AG09319 (cell line): ENCODE data around the gene NGDN.

ENCODE experiments used
- DNase-seq: peaks from one replicate; pipeline ENCODE4 v3.0.0-alpha.2; 2010; ENCODE audit warnings: low read depth; ENCODE audit errors: extremely low read depth
- TF ChIP-seq, protein P1 (sequence below): IDR thresholded peaks from 2 replicates; pipeline ENCODE4 v1.5.1; 2011; ENCODE audit warnings: low read depth, mild to moderate bottlenecking, inconsistent platforms, low read length, moderate library complexity

NGDN gene

DNA sequence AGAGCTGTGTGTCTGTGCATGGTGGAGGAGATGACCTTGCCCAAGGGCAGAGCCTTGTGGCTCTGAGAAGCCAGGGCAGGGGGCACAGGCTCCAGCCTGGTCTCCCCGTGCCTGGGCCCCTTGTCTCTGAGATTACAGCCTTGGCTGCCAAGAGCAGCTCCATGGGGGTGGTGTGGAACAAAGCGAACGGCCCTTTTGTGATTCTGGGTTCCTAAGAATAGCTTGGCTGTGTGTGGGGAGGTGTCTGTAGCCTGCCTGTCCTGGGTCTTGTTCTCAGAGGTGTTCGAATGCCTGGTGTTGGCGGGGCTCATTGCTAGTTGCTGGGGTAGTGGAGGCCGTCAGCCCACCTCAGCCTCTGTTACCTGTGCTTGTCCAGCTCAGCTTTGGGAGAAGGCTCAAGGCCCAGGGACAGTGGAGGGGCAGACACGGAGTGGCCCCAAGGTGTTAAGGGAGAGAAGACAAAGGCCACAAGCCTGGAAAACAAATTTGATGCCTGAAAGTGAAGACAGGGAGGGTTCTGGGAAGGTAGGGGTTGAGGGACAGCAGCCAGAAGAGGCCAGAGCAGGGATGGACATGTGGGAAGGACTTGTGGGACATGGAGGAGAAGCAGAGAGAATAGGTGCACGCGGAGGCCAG lies 26.7 kb upstream of the NGDN start:
- no peak for DNase-seq
- TF ChIP-seq, protein P1, sequence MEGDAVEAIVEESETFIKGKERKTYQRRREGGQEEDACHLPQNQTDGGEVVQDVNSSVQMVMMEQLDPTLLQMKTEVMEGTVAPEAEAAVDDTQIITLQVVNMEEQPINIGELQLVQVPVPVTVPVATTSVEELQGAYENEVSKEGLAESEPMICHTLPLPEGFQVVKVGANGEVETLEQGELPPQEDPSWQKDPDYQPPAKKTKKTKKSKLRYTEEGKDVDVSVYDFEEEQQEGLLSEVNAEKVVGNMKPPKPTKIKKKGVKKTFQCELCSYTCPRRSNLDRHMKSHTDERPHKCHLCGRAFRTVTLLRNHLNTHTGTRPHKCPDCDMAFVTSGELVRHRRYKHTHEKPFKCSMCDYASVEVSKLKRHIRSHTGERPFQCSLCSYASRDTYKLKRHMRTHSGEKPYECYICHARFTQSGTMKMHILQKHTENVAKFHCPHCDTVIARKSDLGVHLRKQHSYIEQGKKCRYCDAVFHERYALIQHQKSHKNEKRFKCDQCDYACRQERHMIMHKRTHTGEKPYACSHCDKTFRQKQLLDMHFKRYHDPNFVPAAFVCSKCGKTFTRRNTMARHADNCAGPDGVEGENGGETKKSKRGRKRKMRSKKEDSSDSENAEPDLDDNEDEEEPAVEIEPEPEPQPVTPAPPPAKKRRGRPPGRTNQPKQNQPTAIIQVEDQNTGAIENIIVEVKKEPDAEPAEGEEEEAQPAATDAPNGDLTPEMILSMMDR = no peak

DNA sequence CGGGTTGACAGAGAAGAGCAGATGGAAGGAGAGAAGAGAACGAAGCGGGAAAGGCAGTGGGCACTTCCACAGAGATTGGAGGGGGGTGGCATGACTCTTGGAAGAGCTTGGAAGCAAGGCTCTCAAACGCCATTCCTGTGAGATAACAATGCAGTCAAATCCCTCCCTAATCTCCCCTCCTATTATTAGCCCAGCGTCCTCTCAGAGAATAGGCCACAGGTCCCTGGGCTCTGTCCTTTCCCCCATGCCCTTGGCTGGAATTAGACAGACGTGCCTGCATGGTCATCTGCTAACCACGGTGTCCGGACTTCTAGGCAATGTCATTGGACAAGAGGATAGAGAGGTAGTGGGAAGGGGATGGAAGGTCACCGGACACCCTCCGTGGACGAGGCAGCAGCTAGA lies 26.1 kb upstream of the NGDN start:
- TF ChIP-seq, protein P1 = no peak
- no peak for DNase-seq

DNA sequence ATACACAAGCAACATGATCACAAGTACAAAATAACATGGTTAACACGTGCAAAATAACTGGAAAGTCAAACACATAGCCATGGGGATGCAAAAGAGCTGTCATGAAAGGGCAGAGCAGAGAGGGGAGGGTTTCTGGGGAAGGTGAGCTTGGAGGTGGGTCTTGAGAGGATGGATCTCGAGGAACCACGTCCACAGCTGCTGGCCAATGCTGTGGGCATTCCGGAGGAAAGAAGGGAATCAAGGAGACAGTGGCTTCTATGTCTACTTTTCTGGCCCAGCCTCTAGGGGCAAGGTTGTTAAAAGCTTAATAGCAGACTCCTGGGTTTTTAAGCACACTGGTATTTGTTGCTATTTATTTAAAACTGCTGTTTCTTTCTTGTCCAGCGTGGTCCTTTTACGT lies 25.6 kb upstream of the NGDN start:
- no peak for DNase-seq
- TF ChIP-seq, protein P1 = no peak

DNA sequence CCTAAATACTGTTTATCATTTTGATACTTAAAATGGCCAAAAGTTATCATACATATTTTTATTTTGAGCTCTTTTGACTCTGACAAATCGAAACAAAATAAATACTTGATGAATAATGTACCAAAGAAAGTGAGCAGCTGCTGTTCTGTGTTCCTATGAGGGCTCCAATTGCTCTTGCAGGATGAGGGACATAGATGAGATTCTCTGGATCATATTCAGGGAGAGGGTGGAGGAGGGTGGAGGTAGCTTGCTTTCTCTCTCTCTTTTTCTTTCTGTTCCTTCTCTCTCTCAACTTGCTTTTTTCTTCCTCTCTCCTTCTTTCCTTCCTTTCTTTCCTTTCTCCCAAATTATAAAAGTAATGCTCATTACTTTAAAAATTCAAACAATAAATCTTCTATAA lies 25.2 kb upstream of the NGDN start:
- TF ChIP-seq, protein P1 = no peak
- no peak for DNase-seq

DNA sequence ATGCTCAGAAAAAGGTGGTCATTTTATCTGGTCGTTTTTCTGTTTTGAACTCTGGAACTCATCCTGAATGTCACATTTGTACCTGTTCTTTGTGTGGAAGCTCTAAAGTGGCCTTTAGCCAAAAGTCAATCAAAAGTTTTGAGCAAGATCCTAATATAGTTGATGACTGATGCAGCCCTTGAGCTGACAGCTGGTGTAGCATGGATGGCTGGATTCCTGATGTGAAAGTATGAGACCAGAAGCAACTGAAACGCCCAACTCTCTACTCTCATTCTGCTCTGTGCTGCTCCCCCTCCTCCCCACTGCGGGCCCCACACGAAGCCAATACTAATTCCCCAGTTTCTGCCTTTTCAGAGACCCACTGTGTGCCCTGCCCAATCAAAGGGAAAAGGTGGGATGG lies 23.7 kb upstream of the NGDN start:
- TF ChIP-seq, protein P1 = no peak
- DNase-seq = no peak

DNA sequence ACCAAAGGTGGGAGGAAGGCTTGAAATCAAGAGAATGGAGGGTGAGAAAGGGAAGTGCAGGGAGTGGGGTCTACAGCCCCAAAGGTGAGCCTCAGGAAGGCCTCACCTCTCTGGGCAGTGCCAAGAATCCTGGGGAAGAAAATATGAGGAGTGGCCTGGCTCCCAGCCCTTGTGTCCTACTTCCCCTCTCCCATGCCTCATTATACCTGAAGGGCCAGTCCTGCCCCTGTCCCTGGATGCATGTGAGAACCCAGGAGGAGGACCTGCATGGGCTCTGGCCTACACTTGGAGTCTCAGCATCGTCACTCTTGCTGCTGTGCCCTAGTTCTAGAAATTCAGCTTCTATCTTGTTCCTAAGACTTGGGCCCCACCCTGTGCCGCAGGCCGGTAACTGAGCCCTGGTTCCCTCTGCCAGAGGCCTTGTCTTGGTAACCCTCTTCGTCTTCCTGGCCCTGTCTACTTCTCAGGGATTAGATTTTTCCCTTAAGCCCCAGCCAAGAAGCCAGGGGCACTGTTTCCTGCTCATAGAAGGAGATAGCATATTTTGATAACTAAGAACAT lies 23.1 kb upstream of the NGDN start:
- TF ChIP-seq, protein P1 = no peak
- DNase-seq = no peak

DNA sequence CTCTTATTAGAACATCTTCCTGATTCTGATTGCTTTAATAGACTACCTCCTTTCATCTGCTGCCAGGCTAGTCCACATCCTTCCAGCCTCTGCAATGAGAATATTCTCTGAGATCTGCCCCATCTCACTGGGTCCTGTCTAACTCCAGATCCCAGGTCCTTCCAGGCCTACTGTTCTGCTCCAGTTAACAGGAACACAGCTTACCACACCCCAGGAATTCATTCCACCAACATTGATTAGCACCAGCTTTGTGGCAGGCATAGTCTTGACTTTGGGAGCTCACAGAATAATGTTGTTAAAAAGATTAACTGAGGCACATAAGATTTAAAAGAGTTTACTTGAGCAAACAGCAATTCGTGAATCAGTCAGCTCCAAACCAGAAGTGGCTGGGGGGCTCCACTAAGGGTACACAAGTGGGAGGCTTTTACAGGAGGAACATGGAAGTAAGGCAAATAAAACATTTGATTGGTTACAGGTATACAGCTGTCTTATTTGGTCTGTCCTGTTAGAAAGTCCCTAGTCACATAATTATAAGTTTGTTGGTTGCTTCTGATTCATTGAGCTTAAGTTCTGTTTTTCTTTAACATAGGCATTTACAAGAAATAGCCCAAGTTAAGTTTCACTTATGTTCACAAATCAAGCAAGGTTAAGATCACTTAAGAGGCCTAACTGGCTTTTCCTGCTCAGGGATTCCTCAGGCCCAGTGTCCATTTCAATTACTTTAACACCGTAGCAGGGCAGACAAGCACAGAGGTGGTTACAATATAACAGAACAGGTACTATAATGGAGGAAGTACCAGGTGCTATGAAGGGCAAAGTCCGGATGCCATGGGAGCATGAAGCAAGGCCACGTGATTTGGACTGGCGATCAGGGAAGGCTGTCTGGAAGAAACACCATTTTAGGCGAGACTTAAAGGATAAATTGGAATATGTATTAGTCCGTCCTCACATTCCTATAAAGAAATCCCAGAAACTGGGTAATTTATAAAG lies 21.8 kb upstream of the NGDN start:
- DNase-seq = no peak
- TF ChIP-seq, protein P1 = no peak
